Esophagus (tissue), 2 donors: ENCODE results near the gene NKIRAS1. TPM values are rescaled to one million over a fixed set of nuclear protein-coding genes. Genes with fewer than 3 reads are reported as not detected.
"Not testable (repeated sequence)": the region's sequence is repeated elsewhere in the genome, so short reads cannot be mapped to it uniquely, and the experiment has no call there.

Experiments used
- H3K27ac ChIP-seq, 2 donors: one replicate each; pipeline ENCODE4 v1.5.1; 2013; ENCODE audit warnings: low read depth in 2 of 2, mild to moderate bottlenecking in 2 of 2, inconsistent platforms in 1 of 2, low read length in 1 of 2, moderate library complexity in 1 of 2
- H3K27me3 ChIP-seq, 2 donors: one replicate each; pipeline ENCODE4 v1.6.1; 2013; ENCODE audit warnings: low read length in 2 of 2, control low read depth in 1 of 2, mild to moderate bottlenecking in 1 of 2; ENCODE audit not compliant: insufficient read depth in 2 of 2, control insufficient read depth in 1 of 2
- H3K36me3 ChIP-seq, 2 donors: one replicate each; pipeline ENCODE4 v1.6.1; 2013; ENCODE audit warnings: low read length in 1 of 2; ENCODE audit not compliant: control insufficient read depth in 2 of 2, insufficient read depth in 2 of 2
- H3K4me1 ChIP-seq, 2 donors: one replicate each; pipeline ENCODE4 v1.6.1; 2013; ENCODE audit warnings: low read length in 1 of 2; ENCODE audit not compliant: control insufficient read depth in 2 of 2, insufficient read depth in 2 of 2
- H3K4me3 ChIP-seq, 2 donors: one replicate each; pipeline ENCODE4 v1.5.1; 2013; ENCODE audit warnings: low read length in 2 of 2, mild to moderate bottlenecking in 2 of 2, low read depth in 1 of 2, moderate library complexity in 1 of 2
- H3K9me3 ChIP-seq, 2 donors: one replicate each; pipeline ENCODE4 v1.6.1; 2013; ENCODE audit warnings: mild to moderate bottlenecking in 2 of 2, low read depth in 1 of 2, low read length in 1 of 2, moderate library complexity in 1 of 2; ENCODE audit not compliant: control insufficient read depth in 2 of 2, insufficient read depth in 1 of 2
- WGBS, 2 donors: extraction: QIAGEN DNeasy Blood & Tissue Kit; methylation state at CpG; one replicate each; pipeline ENCODE4 v1.1.7; 2013; 5-methylcytosine and 5-hydroxymethylcytosine counted together
- polyA plus RNA-seq, 2 donors: library from polyadenylated mRNA; stranded (reverse); fragments of 200-250 nt; gene quantifications; one replicate each; pipeline ENCODE4 v1.2.3, GENCODE V29; 2013
- donor health status: healthy with polysubstance abuse.
- donor health status: Bipolar disorder and iron deficiency.

NKIRAS1 gene
- polyA plus RNA-seq, 2 donors = 4.9 to 5.4 TPM

- Histone ChIP-seq H3K4me1 (peaks cover 0 to 2% of the 10 kb centered on the region in 2 donors), H3K27ac (no peak overlapping the region), H3K36me3 (peaks cover 0 to 7% of the 10 kb centered on the region in 2 donors), H3K27me3 (no peaks in the 10 kb centered on the region), H3K9me3 (no peaks in the 10 kb centered on the region), H3K4me3 (no peak overlapping the region)
- WGBS, 2 donors = 58 to 59% methylated on average over 5 of the region's 5 CpGs
Measured at GRCh38 chr3:23877329-23877980, 39.3 kb downstream of the NKIRAS1 start.

- Histone ChIP-seq H3K36me3 (peaks cover 0 to 3% of the 10 kb centered on the region in 2 donors), H3K27me3 (no peaks in the 10 kb centered on the region), H3K9me3 (no peaks in the 10 kb centered on the region), H3K4me1 (peaks cover 0 to 2% of the 10 kb centered on the region in 2 donors), H3K27ac (no peak overlapping the region), H3K4me3 (no peak overlapping the region)
- 89 to 91% methylated on average over 2 of the region's 2 CpGs for WGBS, 2 donors
Measured at GRCh38 chr3:23876923-23877322, 39.9 kb downstream of the NKIRAS1 start.

- H3K4me1 ChIP-seq = peaks cover 0 to 2% of the 10 kb centered on the region in 2 donors
- H3K27me3 ChIP-seq = no peaks in the 10 kb centered on the region
- no peak overlapping the region for H3K4me3 ChIP-seq
- H3K36me3 ChIP-seq = no peaks in the 10 kb centered on the region
- H3K27ac ChIP-seq = no peak overlapping the region
- H3K9me3 ChIP-seq = no peaks in the 10 kb centered on the region
- WGBS, 2 donors = 69 to 70% methylated on average over 4 of the region's 4 CpGs
Measured at GRCh38 chr3:23875113-23875725, 41.6 kb downstream of the NKIRAS1 start.

GRCh38 chr3:23874359-23875112, 42.3 kb downstream of the NKIRAS1 start:
- H3K27ac ChIP-seq = no peak overlapping the region
- WGBS, 2 donors = 45 to 62% methylated on average over 6 of the region's 6 CpGs
- no peaks in the 10 kb centered on the region for H3K9me3 ChIP-seq
- H3K36me3 ChIP-seq = no peaks in the 10 kb centered on the region
- H3K4me3 ChIP-seq = no peak overlapping the region
- no peaks in the 10 kb centered on the region for H3K27me3 ChIP-seq
- H3K4me1 ChIP-seq = peaks cover 0 to 1% of the 10 kb centered on the region in 2 donors

GRCh38 chr3:23873941-23874340, 42.8 kb downstream of the NKIRAS1 start:
- no peaks in the 10 kb centered on the region for H3K27me3 ChIP-seq
- H3K27ac ChIP-seq = no peak overlapping the region
- no peaks in the 10 kb centered on the region for H3K36me3 ChIP-seq
- no peaks in the 10 kb centered on the region for H3K9me3 ChIP-seq
- no peaks in the 10 kb centered on the region for H3K4me1 ChIP-seq
- 50 to 57% methylated on average over 2 of the region's 2 CpGs for WGBS, 2 donors
- H3K4me3 ChIP-seq = no peak overlapping the region

- Histone ChIP-seq H3K27ac (no peak overlapping the region), H3K9me3 (no peaks in the 10 kb centered on the region), H3K27me3 (no peaks in the 10 kb centered on the region), H3K36me3 (no peaks in the 10 kb centered on the region), H3K4me1 (no peaks in the 10 kb centered on the region), H3K4me3 (no peak overlapping the region)
- 100% methylated on average over 3 of the region's 3 CpGs for WGBS, 2 donors
Measured at GRCh38 chr3:23872330-23872729, 44.5 kb downstream of the NKIRAS1 start.

- H3K4me1 ChIP-seq, H3K4me3 ChIP-seq, H3K9me3 ChIP-seq, H3K36me3 ChIP-seq, H3K27ac ChIP-seq, H3K27me3 ChIP-seq: not testable (repeated sequence)
- 96 to 97% methylated on average over 24 to 34 of the region's 34 CpGs for WGBS, 2 donors
Measured at GRCh38 chr3:23871361-23871760, 45.4 kb downstream of the NKIRAS1 start.

- WGBS, 2 donors = 88 to 100% methylated on average over 1 of the region's 5 CpGs
- not testable (repeated sequence) for H3K9me3 ChIP-seq, H3K36me3 ChIP-seq, H3K27ac ChIP-seq, H3K27me3 ChIP-seq, H3K4me1 ChIP-seq, H3K4me3 ChIP-seq
Measured at GRCh38 chr3:23870663-23871043, 46.1 kb downstream of the NKIRAS1 start.

- 92 to 93% methylated on average over 4 of the region's 4 CpGs for WGBS, 2 donors
- Histone ChIP-seq H3K27ac (no peak overlapping the region), H3K4me1 (peaks cover 0 to 7% of the 10 kb centered on the region in 2 donors), H3K27me3 (no peaks in the 10 kb centered on the region), H3K4me3 (no peak overlapping the region), H3K36me3 (no peaks in the 10 kb centered on the region), H3K9me3 (no peaks in the 10 kb centered on the region)
Measured at GRCh38 chr3:23869977-23870662, 46.7 kb downstream of the NKIRAS1 start.
